PFSK-1 (cell line): Measurements from ENCODE around the gene SPANXB1.

ENCODE experiments used
- POLR2AphosphoS5 ChIP-seq: IDR thresholded peaks from 2 replicates; pipeline ENCODE4 v1.6.1; 2012; ENCODE audit warnings: low read depth, mild to moderate bottlenecking, control low read depth, low read length, moderate library complexity
- TF ChIP-seq, protein P1 (sequence below), 2 experiments: IDR thresholded peaks; 2 replicates each; pipeline versions ENCODE4 v1.6.1 to v1.8.0; 2011 to 2012; ENCODE audit warnings: low read depth in 2 of 2, low read length in 2 of 2, control low read depth in 1 of 2, inconsistent platforms in 1 of 2, mild to moderate bottlenecking in 1 of 2, moderate library complexity in 1 of 2; ENCODE audit not compliant: insufficient read depth in 1 of 2

DNA sequence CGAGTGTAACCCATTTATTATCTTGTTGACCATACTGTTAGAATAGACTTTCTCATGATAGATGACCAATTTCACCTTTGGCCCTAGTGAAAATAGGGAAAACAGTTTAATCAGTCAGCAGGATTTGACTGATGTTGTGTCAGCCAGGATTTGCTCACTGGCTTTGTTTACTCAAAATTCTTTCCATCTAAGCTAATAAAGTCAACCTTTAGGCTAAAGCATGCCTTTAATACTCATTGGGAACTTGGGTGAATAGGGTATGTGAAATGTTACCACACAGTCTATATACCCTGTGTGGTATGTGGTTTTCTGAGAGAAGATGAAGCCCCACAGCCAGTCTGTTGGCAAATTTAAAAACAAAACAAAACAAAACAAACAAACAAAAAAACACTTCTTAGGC, 18.7 kb upstream of the SPANXB1 start:
- TF ChIP-seq, protein P1, sequence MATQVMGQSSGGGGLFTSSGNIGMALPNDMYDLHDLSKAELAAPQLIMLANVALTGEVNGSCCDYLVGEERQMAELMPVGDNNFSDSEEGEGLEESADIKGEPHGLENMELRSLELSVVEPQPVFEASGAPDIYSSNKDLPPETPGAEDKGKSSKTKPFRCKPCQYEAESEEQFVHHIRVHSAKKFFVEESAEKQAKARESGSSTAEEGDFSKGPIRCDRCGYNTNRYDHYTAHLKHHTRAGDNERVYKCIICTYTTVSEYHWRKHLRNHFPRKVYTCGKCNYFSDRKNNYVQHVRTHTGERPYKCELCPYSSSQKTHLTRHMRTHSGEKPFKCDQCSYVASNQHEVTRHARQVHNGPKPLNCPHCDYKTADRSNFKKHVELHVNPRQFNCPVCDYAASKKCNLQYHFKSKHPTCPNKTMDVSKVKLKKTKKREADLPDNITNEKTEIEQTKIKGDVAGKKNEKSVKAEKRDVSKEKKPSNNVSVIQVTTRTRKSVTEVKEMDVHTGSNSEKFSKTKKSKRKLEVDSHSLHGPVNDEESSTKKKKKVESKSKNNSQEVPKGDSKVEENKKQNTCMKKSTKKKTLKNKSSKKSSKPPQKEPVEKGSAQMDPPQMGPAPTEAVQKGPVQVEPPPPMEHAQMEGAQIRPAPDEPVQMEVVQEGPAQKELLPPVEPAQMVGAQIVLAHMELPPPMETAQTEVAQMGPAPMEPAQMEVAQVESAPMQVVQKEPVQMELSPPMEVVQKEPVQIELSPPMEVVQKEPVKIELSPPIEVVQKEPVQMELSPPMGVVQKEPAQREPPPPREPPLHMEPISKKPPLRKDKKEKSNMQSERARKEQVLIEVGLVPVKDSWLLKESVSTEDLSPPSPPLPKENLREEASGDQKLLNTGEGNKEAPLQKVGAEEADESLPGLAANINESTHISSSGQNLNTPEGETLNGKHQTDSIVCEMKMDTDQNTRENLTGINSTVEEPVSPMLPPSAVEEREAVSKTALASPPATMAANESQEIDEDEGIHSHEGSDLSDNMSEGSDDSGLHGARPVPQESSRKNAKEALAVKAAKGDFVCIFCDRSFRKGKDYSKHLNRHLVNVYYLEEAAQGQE (IDR thresholded peaks at IDR 0.05; ENCODE audit: insufficient read depth in 1 of 2, low read depth in 2 of 2, low read length in 2 of 2), result no peak
- no peak for TF ChIP-seq POLR2AphosphoS5
